C4-2B (cell line): ENCODE data around the gene SCUBE1.

Source experiments
- CTCF ChIP-seq: fragments of 450-650 bp; conservative IDR thresholded peaks from 2 replicates; pipeline ENCODE4 v1.5.1; 2017; ENCODE audit warnings: mild to moderate bottlenecking
- ZFX ChIP-seq: fragments of 450-650 bp; IDR thresholded peaks from 2 replicates; pipeline ENCODE4 v1.6.1; 2017

- TF ChIP-seq CTCF, result no peak
- no peak for TF ChIP-seq ZFX
Observed at GRCh38 chr22:43217285-43218030, 125.7 kb downstream of the SCUBE1 start.
